HG02885 (cell line): ENCODE data around the gene RASGRP1.
A peak's percentile ranks its signal among the peaks of the same experiment; 100 is the strongest.

ENCODE experiments used
- ATAC-seq: cut with Tn5 transposase; IDR thresholded peaks from one replicate; pipeline ENCODE4 v1.9.1; 2021; ENCODE audit warnings: mild to moderate bottlenecking; ENCODE audit not compliant: unreplicated experiment, poor library complexity

RASGRP1 gene

DNA sequence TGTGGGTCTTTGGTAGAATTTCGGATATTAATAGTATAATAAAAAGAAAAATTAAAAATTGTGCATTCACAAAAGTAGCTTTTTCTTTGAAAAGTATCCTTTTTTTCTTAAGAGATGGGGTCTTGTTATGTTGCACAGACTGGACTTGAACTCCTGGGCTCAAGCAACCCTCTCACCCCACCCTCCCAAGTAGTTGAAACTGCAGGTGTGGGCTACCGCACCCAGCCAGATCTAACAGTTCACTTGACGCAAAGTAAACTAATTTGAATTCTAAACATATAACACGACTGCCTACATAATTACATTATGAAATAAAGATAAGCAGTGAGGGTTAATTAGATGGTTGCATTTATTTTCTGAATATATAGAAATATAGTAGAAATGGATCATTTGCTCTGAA lies 99.9 kb downstream of the RASGRP1 start:
- no peak for ATAC-seq

- ATAC-seq, result no peak
Measured at GRCh38 chr15:38463893-38464292, 100.7 kb downstream of the RASGRP1 start.

DNA sequence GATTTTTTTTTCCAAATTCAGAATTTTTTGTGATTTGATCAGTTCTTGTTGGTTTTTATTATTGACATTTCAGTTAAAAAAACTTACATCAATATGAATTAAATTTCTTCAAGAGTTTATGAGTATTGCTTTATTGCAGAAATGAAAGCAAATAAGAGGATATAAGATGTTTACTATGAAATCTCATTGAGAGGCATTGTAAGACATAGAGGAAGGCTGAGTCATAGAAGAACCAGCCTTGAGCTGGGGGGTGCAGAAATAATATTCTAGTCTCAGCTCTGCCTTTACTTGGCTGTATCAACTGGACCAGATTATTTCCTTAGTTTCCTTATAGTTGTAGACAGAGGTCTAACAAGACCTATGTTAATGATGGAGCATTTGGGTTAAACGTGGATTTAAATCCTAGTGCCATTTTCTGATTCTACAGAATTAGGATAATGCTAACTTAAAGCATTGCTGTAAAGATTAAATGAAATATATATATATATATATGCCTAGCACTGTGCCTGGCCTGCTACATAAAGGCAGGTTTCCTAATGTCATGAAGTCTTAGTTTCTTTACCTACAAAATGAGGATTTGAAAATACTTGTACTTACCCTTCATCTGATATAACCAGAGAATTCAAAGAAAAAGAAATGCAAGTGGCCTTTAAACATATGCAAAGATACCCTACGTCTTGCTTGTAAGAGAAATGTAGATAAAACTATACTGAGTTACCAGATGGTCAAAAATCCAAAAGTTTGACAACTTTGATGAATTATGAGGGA lies 103.4 kb downstream of the RASGRP1 start:
- peak; percentile 93 for ATAC-seq

- no peak for ATAC-seq
Measured at GRCh38 chr15:38460543-38460942, 104.1 kb downstream of the RASGRP1 start.

GRCh38 chr15:38459480-38459879 lies 105.1 kb downstream of the RASGRP1 start:
- ATAC-seq, result no peak

GRCh38 chr15:38458646-38459045 lies 106.0 kb downstream of the RASGRP1 start:
- no peak for ATAC-seq

DNA sequence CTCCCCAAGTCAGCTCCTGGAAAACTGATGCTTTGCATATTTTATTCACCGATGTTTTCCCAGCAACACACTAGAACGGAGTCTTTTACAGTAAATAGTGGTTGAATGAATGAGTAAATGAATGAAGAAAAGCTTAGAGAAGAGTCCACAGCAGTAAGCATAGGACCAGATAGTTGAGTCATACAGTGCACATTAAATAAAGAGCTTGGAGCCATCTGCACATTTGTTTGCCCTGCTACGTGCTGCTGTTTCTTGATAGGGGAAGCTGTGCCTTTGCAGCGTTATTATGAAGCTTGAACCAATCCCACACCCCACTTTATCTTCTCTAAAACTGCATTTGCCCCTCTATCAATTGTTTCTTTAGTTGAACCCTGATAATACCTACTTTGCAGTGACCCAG lies 109.5 kb downstream of the RASGRP1 start:
- no peak for ATAC-seq

DNA sequence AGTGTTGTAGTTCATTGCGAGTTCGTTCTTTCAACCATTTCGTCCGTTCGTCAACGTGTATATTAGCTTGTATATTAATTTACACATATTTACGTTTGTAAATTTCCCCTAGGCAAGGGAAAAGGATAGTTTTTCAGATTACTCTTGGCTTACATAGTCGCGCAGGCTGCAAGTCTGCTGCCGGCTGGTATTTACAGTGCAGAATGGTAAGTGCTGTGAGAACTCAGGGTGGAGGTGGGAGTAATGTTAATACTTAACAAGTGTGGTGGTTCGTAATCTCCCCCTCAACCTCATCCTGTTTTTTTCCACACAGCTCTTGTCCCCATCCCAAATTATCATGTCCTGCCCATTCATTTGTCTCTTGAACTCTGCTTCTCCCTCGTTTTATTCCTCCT lies 109.9 kb downstream of the RASGRP1 start:
- no peak for ATAC-seq

- peak; percentile 92 for ATAC-seq
Measured at GRCh38 chr15:38453971-38454695, 110.5 kb downstream of the RASGRP1 start, which contains the start of gene FAM98B. TSS of gene FAM98B (plus strand) at chr15:38454127. CDS start at chr15:38454162, 35 bp downstream.

GRCh38 chr15:38441130-38441519 lies 123.5 kb downstream of the RASGRP1 start:
- ATAC-seq, result no peak

DNA sequence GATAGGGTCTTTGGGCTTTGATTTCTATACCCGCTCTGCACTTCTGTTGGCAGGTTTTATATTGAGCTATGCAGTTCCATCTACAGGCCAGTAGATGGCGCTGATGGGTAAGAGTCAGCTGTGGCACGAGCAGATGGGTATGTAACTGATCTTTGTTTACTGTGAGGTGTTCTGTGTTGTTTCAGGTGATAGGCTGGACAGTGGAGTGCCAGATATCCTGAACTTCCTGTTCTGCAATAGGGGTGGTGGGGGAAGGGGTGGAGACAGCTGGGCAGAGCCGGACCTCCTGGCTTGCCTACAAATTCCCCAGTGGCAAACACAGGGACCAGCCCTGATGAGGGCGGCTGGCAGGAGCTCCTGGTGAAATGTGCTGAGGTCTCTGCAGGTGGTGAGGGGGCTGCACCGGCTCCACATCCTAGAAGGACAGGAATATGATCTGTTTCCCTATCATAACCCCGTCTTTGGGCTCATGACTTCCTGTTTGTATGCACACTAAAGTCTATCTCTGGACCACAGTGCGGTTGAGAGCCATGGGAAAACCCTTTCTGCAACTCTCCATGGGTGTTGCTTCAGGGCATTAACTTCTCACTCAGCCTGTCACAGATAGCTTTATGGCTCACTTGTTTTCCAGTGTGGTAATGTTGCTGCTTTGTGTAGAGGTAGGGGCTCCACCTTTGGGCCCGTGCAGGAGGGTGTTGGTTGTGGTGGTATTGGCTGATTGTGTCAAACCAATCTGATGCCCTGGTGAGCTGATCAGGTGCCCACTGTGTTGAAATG lies 124.1 kb downstream of the RASGRP1 start:
- peak; percentile 81 for ATAC-seq
